SH-SY5Y (cell line): ENCODE measurements around the gene VIT.

ENCODE experiments used
- GATA2 ChIP-seq: IDR thresholded peaks from 2 replicates; pipeline ENCODE4 v1.6.1; 2011; ENCODE audit warnings: mild to moderate bottlenecking, low read depth, low read length
- GATA3 ChIP-seq: IDR thresholded peaks from 2 replicates; pipeline ENCODE4 v1.6.1; 2011; ENCODE audit warnings: low read depth, mild to moderate bottlenecking, low read length, moderate library complexity

DNA sequence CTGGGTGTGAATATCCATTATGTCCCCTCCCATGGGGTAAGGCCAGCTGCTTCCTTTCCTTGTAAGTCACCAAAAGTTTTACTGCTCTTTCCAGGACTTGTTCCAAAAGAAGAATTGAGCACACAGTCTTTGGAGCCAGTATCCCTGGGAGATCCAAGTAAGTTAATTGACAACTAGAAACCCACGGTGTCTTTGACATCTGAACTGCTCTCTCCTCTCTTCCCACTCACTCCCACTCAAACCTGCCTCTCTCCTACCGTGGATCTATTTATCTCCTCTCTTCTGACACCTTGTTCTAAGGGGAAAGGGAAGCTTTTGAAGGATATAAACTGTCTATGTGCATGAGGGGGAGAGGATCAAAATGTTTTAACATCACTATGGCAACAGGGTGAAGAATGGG lies 86.7 kb downstream of the VIT start:
- no peak for TF ChIP-seq GATA2
- no peak for TF ChIP-seq GATA3
